SK-N-MC (cell line): ENCODE measurements around the gene QRSL1.
"Not testable (repeated sequence)": the region's sequence is repeated elsewhere in the genome, so short reads cannot be mapped to it uniquely, and the experiment has no call there.

ENCODE experiments used
- EZH2 ChIP-seq: fragments of 200-600 bp; sonication (generic); IDR thresholded peaks from one replicate; pipeline ENCODE4 v1.6.1; 2017; ENCODE audit warnings: antibody characterized with exemption
- POLR2AphosphoS5 ChIP-seq: IDR thresholded peaks from 2 replicates; pipeline ENCODE4 v1.6.1; 2012; ENCODE audit warnings: mild to moderate bottlenecking, low read depth, low read length, borderline replicate concordance

DNA sequence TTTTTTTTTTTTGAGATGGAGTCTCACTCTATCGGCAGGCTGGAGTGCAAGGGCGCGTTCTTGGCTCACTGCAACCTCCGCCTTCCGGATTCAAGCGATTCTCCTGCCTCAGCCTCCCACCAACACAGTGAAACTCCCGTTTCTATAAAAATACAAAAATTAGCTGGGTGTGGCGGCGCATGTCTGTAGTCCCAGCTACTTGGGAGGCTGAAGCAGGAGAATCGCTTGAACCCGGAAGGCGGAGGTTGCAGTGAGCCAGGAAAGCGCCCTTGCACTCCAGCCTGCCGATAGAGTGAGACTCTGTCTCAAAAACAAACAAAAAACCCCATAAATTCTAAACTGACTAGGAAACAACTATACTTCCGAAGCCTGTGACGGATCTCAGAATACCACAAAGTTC, 1.6 kb upstream of the QRSL1 start:
- TF ChIP-seq POLR2AphosphoS5, EZH2: not testable (repeated sequence)
